ENCODE results near the gene OR8G1.

DNA sequence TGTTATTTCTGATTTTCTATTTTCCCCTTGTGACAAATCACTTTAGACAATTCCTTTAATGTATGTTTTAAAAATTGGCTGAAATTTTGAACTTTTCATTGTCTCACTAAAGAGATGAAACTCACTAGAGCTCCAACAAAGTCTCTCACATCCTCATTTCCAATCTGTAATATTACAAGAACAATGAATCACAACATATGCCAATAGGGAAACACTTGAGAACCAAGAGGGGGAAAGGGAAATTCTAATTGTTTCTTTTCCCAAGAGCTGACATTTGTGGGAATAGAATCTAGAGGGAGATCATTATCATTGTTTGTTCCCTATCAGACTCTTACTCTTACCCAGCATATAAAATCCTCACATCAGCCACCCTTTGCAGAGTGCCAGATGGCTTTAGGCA is 29.6 kb upstream of the OR8G1 start:
- TF ChIP-seq, protein P1, sequence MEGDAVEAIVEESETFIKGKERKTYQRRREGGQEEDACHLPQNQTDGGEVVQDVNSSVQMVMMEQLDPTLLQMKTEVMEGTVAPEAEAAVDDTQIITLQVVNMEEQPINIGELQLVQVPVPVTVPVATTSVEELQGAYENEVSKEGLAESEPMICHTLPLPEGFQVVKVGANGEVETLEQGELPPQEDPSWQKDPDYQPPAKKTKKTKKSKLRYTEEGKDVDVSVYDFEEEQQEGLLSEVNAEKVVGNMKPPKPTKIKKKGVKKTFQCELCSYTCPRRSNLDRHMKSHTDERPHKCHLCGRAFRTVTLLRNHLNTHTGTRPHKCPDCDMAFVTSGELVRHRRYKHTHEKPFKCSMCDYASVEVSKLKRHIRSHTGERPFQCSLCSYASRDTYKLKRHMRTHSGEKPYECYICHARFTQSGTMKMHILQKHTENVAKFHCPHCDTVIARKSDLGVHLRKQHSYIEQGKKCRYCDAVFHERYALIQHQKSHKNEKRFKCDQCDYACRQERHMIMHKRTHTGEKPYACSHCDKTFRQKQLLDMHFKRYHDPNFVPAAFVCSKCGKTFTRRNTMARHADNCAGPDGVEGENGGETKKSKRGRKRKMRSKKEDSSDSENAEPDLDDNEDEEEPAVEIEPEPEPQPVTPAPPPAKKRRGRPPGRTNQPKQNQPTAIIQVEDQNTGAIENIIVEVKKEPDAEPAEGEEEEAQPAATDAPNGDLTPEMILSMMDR (conservative IDR thresholded peaks at IDR 0.05; ENCODE audit: low read depth, low read length), result no peak
- TF ChIP-seq EZH2 (IDR thresholded peaks at IDR 0.05; ENCODE audit: borderline replicate concordance, low read depth, low read length, poor library complexity, severe bottlenecking), result no peak

Data from A673 (cell line).